Tibial artery (tissue), 4 donors: Measurements from ENCODE around the gene SCN2A.

Experiments used
- DNase-seq, 2 donors: peaks; one replicate each; pipeline ENCODE4 v3.0.0-alpha.2; 2019
- H3K27ac ChIP-seq, 2 donors: fragments of 200-600 bp; sonication (generic) in 1 of 2; 1 replicate in 1 of 2; 2 replicates in 1 of 2; pipeline ENCODE4 v1.5.1; 2018 to 2019; ENCODE audit warnings: mild to moderate bottlenecking in 1 of 2
- H3K27me3 ChIP-seq, 2 donors: fragments of 200-600 bp; sonication (generic) in 1 of 2; one replicate each; pipeline versions ENCODE4 v1.5.1 to v1.6.0; 2016 to 2019
- H3K36me3 ChIP-seq, 3 donors: fragments of 200-600 bp; sonication (generic) in 2 of 3; one replicate each; pipeline ENCODE4 v1.5.1; 2016 to 2019; ENCODE audit warnings: mild to moderate bottlenecking in 2 of 3
- H3K4me1 ChIP-seq, 4 donors: fragments of 200-600 bp; sonication (generic) in 2 of 4; 1 replicate in 3 of 4; 2 replicates in 1 of 4; pipeline ENCODE4 v1.5.1; 2016 to 2019
- H3K4me3 ChIP-seq, 2 donors: fragments of 200-600 bp; sonication (generic) in 1 of 2; 1 replicate in 1 of 2; 2 replicates in 1 of 2; pipeline ENCODE4 v1.5.1; 2018 to 2019; ENCODE audit warnings: mild to moderate bottlenecking in 2 of 2
- H3K9me3 ChIP-seq, 3 donors: fragments of 200-600 bp; sonication (generic) in 1 of 3; one replicate each; pipeline ENCODE4 v1.5.1; 2016 to 2019
- intact Hi-C: fragments of 100-400 bp; cut with DNase I; formaldehyde crosslinking; loops from one replicate; pipeline ENCODE4 v1.15.0; 2023; ENCODE audit warnings: low total_unique reads
- TF ChIP-seq, protein P1 (sequence below), 2 experiments: fragments of 200-600 bp in 1 of 2; fragments of 450-650 bp in 1 of 2; IDR thresholded peaks; one replicate each; pipeline ENCODE4 v1.5.1; 2017 to 2019; ENCODE audit warnings: antibody characterized with exemption in 2 of 2, mild to moderate bottlenecking in 1 of 2, moderate library complexity in 1 of 2

Gene SCN2A

DNA sequence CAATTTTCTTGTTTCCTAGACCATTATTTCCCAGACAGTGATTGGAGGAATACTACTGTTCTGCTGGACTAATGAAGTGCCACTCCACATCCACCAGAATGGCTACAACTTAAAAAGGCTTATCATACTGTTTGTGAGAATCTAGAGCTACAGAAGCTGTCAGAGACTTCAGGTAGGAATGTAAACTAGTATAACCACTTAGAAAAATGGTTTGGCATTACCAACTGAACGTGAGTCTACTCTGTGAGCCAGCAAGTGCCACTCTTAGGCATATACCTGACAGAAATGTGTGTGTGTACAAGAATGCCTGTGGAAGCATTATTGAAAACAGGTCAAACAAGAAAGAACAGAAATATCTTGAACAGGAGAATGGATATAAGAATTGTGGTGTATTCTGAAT is 31.1 kb upstream of the SCN2A start:
- Histone ChIP-seq H3K4me3 (no peak overlapping the region), H3K36me3 (no peaks in the 10 kb centered on the region), H3K27me3 (no peaks in the 10 kb centered on the region), H3K9me3 (no peaks in the 10 kb centered on the region), H3K4me1 (no peaks in the 10 kb centered on the region), H3K27ac (no peak overlapping the region)
- intact Hi-C loops: no loop called here
- TF ChIP-seq, protein P1, sequence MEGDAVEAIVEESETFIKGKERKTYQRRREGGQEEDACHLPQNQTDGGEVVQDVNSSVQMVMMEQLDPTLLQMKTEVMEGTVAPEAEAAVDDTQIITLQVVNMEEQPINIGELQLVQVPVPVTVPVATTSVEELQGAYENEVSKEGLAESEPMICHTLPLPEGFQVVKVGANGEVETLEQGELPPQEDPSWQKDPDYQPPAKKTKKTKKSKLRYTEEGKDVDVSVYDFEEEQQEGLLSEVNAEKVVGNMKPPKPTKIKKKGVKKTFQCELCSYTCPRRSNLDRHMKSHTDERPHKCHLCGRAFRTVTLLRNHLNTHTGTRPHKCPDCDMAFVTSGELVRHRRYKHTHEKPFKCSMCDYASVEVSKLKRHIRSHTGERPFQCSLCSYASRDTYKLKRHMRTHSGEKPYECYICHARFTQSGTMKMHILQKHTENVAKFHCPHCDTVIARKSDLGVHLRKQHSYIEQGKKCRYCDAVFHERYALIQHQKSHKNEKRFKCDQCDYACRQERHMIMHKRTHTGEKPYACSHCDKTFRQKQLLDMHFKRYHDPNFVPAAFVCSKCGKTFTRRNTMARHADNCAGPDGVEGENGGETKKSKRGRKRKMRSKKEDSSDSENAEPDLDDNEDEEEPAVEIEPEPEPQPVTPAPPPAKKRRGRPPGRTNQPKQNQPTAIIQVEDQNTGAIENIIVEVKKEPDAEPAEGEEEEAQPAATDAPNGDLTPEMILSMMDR (IDR thresholded peaks at IDR 0.05): no peak
- no peak for DNase-seq

DNA sequence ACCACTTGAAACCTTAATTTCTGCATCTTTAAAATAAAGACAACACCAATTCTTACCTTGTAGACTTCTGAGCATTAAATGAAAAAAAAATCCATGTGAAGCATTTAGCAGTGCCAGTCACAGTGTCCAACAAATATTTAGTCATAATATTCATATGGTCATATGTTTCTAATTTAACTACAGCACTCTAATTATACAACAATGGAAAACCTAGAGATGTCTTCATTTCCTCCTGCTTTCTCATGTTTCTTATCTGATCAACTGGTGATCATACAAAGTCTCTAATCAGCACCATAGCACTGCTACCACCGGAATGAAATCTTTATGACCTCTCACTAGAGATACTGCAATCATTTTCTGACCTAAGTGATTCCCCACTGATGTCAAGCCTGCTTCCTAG is 25.1 kb upstream of the SCN2A start:
- no peaks in the 10 kb centered on the region for H3K4me1 ChIP-seq
- TF ChIP-seq, protein P1 (IDR thresholded peaks at IDR 0.05): no peak
- intact Hi-C loops: no loop called here
- no peaks in the 10 kb centered on the region for H3K27me3 ChIP-seq
- H3K27ac ChIP-seq: no peak overlapping the region
- H3K9me3 ChIP-seq: no peaks in the 10 kb centered on the region
- no peak for DNase-seq
- no peak overlapping the region for H3K4me3 ChIP-seq
- H3K36me3 ChIP-seq: no peaks in the 10 kb centered on the region

DNA sequence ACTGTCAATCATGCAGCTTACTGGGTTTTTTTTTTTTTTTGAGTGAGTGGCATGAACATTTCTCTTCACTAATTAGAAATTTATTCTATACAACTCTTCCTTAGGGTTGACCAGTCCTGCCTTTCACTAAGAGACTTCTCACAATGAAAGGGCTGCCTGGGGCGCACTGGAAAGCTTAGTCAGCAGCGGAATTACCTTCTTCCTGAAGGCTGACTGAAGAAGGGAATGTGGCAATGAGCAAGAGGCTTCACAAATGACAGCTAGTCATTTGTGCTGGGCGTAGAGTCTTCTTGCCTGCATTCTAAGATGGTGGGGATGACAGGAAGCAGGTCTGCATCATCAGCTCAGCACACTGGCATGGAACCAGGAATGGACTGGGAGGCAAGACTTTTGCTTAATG is 19.7 kb upstream of the SCN2A start:
- H3K27me3 ChIP-seq: no peaks in the 10 kb centered on the region
- H3K9me3 ChIP-seq: no peaks in the 10 kb centered on the region
- intact Hi-C loops: no loop called here
- no peaks in the 10 kb centered on the region for H3K4me1 ChIP-seq
- no peak overlapping the region for H3K4me3 ChIP-seq
- TF ChIP-seq, protein P1 (IDR thresholded peaks at IDR 0.05): no peak
- DNase-seq: no peak
- H3K27ac ChIP-seq: no peak overlapping the region
- H3K36me3 ChIP-seq: no peaks in the 10 kb centered on the region

DNA sequence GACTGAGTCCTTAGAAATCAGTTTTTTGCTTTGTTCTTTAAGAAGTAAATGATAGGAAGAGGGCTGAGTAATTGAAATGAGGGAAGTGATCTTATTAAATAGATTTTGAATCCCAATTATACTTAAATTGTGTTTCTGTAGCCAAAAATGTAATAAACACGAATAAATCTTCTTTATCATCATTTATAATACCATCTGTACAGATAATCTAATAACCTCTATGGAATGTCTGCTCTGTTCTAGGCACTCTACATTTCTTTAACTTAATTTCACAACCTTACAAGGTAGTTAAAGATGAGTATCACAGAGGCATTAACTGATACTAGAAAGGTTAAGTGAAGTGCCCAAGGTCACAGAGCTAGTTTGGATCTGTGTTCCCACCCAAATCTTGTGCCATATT is 14.3 kb upstream of the SCN2A start:
- Histone ChIP-seq H3K9me3 (no peaks in the 10 kb centered on the region), H3K36me3 (no peaks in the 10 kb centered on the region), H3K4me3 (no peak overlapping the region), H3K27me3 (no peaks in the 10 kb centered on the region), H3K4me1 (no peaks in the 10 kb centered on the region), H3K27ac (no peak overlapping the region)
- DNase-seq: no peak
- intact Hi-C loops: no loop called here
- TF ChIP-seq, protein P1 (IDR thresholded peaks at IDR 0.05): no peak

DNA sequence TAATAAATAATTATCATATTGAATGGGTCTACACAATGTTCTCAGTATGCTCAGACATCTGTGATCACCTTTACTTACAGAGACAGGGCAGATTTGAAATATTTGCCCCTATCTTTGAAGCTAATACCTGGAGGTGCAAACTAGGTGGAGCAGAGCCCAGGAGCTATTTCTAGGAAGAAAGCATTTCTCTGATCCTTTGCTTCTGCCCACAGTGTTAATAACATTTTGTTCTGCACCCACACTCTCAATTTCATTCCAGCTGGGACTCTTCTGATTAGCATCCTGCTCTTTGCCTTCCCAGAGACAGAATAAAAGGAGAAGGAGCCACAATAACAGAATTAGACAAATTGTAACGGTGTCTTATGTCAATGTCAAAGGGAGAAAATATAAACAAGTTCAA is 11.6 kb upstream of the SCN2A start:
- intact Hi-C loops: no loop called here
- H3K4me3 ChIP-seq: no peak overlapping the region
- no peaks in the 10 kb centered on the region for H3K36me3 ChIP-seq
- no peaks in the 10 kb centered on the region for H3K27me3 ChIP-seq
- H3K27ac ChIP-seq: no peak overlapping the region
- H3K9me3 ChIP-seq: no peaks in the 10 kb centered on the region
- TF ChIP-seq, protein P1 (IDR thresholded peaks at IDR 0.05): no peak
- DNase-seq: no peak
- no peaks in the 10 kb centered on the region for H3K4me1 ChIP-seq

DNA sequence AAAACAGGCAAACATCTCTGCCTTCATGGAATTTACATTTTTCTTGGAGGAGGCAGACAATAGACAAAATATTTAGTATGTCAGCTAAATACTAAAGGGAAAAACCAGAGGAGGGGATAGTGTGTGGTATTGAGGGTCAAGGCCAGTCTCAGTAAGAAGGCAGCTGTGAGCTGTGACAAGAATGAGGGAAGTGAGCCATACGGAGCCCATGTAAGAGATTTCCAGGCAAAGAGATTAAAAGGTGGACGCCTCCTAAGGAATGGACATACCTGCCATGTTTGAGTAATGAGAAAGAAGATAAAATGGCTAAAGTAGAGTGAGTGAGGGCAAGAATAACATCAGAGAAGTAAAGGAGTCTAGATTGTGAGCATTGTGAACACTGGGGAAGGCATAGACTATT is 2.2 kb upstream of the SCN2A start:
- no peaks in the 10 kb centered on the region for H3K27me3 ChIP-seq
- no peaks in the 10 kb centered on the region for H3K4me1 ChIP-seq
- no peaks in the 10 kb centered on the region for H3K9me3 ChIP-seq
- TF ChIP-seq, protein P1 (IDR thresholded peaks at IDR 0.05): no peak
- H3K27ac ChIP-seq: no peak overlapping the region
- intact Hi-C loops: no loop called here
- DNase-seq: no peak
- H3K36me3 ChIP-seq: no peaks in the 10 kb centered on the region
- no peak overlapping the region for H3K4me3 ChIP-seq
